Measurements from ENCODE around the gene RHAG.

RHAG gene

GRCh38 chr6:49649988-49650387 is 13.3 kb upstream of the RHAG start:
- no peak for DNase-seq (ENCODE audit: low read depth in 2 of 2)
- no peak for TF ChIP-seq CTCF (IDR thresholded peaks at IDR 0.05; ENCODE audit: low read depth, low read length)
- H3K4me3 ChIP-seq (replicated peaks in 1 of 2; ENCODE audit: low read depth in 2 of 2, low read length in 2 of 2) = no peak overlapping the region

- H3K4me3 ChIP-seq (replicated peaks in 1 of 2; ENCODE audit: low read depth in 2 of 2, low read length in 2 of 2) = no peak overlapping the region
- no peak for DNase-seq (ENCODE audit: low read depth in 2 of 2)
- TF ChIP-seq CTCF (IDR thresholded peaks at IDR 0.05; ENCODE audit: low read depth, low read length) = no peak
These were observed 11.4 kb upstream of the RHAG start for GRCh38 chr6:49648036-49648435.

- no peak overlapping the region for H3K4me3 ChIP-seq (replicated peaks in 1 of 2; ENCODE audit: low read depth in 2 of 2, low read length in 2 of 2)
- DNase-seq (ENCODE audit: low read depth in 2 of 2) = no peak
- TF ChIP-seq CTCF (IDR thresholded peaks at IDR 0.05; ENCODE audit: low read depth, low read length) = no peak
These were observed 10.8 kb upstream of the RHAG start for GRCh38 chr6:49647476-49647875.

GRCh38 chr6:49646942-49647341 is 10.3 kb upstream of the RHAG start:
- H3K4me3 ChIP-seq (replicated peaks in 1 of 2; ENCODE audit: low read depth in 2 of 2, low read length in 2 of 2) = no peak overlapping the region
- DNase-seq (ENCODE audit: low read depth in 2 of 2) = no peak
- TF ChIP-seq CTCF (IDR thresholded peaks at IDR 0.05; ENCODE audit: low read depth, low read length) = no peak

GRCh38 chr6:49646130-49646824 is 9.6 kb upstream of the RHAG start:
- TF ChIP-seq CTCF (IDR thresholded peaks at IDR 0.05; ENCODE audit: low read depth, low read length) = no peak
- no peak for DNase-seq (ENCODE audit: low read depth in 2 of 2)
- no peak overlapping the region for H3K4me3 ChIP-seq (replicated peaks in 1 of 2; ENCODE audit: low read depth in 2 of 2, low read length in 2 of 2)

GRCh38 chr6:49645139-49645538 is 8.5 kb upstream of the RHAG start:
- DNase-seq (ENCODE audit: low read depth in 2 of 2) = no peak
- H3K4me3 ChIP-seq (replicated peaks in 1 of 2; ENCODE audit: low read depth in 2 of 2, low read length in 2 of 2) = no peak overlapping the region
- TF ChIP-seq CTCF (IDR thresholded peaks at IDR 0.05; ENCODE audit: low read depth, low read length) = no peak

All from cardiac fibroblast (primary cell).